ENCODE results near the gene S100A7A.
A peak's percentile ranks its signal among the peaks of the same experiment; 100 is the strongest.

The S100A7A gene

DNA sequence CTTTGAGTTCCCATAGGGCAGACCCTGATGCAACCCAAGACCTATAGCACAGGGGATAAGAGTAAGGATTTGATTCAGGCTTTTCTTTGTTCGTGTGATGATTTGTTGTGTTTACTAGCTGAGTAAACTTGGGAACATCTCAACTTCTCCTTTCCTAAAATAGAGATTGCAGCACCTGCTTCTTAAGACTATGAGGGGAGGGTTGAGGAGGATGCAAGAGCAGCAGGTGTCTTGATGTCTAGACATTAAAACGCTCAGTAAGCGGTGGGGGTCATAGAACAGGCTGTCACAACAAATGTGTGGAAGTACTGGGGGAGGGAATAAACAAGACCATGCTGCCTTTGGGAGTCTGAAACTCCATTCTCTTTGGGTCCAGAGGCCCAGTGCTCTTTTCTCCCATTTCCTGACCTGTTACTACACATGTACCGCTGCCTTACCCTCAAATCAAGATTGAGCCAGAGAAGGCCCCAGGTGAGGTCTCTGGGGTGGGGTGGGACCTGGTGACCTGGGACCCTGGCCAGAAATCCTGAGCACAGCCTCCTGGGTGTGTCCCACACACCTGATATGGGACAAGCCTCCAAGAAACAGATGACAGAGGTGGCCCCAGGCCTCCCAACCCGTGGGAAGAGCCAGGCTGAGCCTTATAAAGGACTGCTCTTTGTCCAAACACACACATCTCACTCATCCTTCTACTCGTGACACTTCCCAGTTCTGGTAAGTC lies at the start of gene S100A7A:
S100A7A (plus strand) TSS at position 671 of the 721 bp plus-strand sequence. CDS start 1,563 bp downstream, outside the sequence.
- DNase-seq = no peak

DNA sequence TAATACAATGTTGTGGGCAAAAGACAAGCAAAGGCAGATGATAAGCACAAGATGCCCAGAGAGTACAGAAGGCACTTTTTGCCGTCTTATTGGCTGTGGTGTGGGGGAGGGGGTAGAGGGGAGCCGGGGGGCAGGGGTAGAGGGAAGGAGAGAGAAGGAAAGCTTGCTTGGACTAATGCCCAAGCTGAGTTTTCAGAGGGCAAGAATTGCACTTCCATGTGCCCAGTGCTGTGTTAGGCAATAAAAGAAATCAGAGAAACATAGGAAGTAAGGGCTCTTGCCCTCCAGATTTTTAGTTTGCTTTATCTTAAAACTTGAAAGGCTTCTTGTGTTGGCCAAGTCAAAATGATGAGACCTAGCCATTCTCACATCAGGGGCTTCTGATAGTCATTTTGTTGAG lies 49.2 kb upstream of the S100A7A start:
- no peak for DNase-seq

- no peak for DNase-seq
These were observed 47.8 kb upstream of the S100A7A start for GRCh38 chr1:153368495-153368894.

- DNase-seq = no peak
These were observed 46.2 kb upstream of the S100A7A start for GRCh38 chr1:153370146-153370545.

- DNase-seq = no peak
These were observed 45.1 kb upstream of the S100A7A start for GRCh38 chr1:153371231-153371630.

GRCh38 chr1:153372571-153372970 lies 43.7 kb upstream of the S100A7A start:
- no peak for DNase-seq

DNA sequence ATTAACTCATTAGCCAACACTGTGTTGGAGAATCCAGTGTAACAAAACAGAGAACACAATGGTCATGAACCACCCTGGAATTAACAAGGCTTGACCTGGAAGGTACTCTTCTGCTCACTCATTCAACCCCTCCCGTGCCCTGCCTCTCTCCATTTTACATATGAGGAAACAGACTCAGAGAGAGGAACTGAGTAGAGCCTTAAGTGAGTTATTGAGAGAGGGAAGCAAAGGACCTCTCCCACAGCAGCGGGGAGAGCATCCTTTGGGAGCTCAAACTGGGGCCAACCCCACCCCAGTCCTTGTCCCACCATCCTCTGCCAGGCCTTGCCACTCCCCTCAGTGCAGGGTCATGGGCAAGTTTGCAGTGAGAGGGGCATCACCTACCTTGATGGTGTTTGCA lies 42.2 kb upstream of the S100A7A start:
- no peak for DNase-seq

GRCh38 chr1:153375511-153375910 lies 40.8 kb upstream of the S100A7A start, which contains the start of gene S100A12:
S100A12 (minus strand) TSS chr1:153375621; CDS start chr1:153374592, 1,029 bp downstream.
- DNase-seq = no peak

- DNase-seq = no peak
These were observed 36.7 kb upstream of the S100A7A start for GRCh38 chr1:153379591-153379990.

- DNase-seq = no peak
These were observed 35.6 kb upstream of the S100A7A start for GRCh38 chr1:153380711-153381110.

- DNase-seq = no peak
These were observed 31.3 kb upstream of the S100A7A start for GRCh38 chr1:153384958-153385580.

- DNase-seq = peak; percentile 38
These were observed 29.8 kb upstream of the S100A7A start for GRCh38 chr1:153386500-153386901.

- no peak for DNase-seq
These were observed 29.3 kb upstream of the S100A7A start for GRCh38 chr1:153387001-153387400.

DNA sequence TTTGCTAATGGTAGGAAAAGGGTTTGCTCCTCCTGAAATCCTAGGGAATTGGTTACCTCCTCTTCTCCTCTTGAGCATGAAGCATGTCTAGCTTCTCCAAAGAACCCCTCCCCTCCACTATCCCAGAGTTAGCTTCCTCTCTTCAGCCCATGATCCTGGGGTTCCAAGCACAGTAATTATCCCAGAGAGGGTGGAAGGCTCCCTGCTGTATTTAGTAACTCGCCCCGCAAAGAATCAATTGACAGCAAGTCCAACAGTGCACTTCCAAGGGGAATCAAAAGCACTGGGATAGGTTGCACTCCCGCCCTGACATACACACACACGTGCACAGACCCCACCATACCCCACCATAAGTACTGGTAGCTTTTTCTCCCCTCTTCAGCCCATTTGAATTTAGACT lies 28.5 kb upstream of the S100A7A start:
- DNase-seq = no peak

DNA sequence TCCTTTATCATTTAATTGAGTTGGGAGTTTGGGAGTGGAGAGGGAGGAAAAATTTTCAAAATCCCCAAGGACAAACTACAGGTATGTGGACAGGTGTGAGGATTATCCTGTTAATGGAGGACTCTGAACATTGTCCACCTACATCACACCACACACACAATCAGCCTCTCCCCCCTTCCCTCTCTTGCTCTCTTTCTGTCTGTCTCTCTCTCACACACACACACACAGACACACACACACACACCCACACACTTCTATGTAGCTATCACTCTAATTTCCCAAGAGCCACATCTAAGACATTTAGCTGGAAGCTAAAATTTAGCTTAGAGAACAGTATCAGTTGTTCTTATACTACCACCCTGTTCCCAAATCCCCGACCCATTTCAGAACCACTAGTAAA lies 26.9 kb upstream of the S100A7A start:
- no peak for DNase-seq

GRCh38 chr1:153389973-153390879 lies 26.1 kb upstream of the S100A7A start:
- DNase-seq = no peak

DNA sequence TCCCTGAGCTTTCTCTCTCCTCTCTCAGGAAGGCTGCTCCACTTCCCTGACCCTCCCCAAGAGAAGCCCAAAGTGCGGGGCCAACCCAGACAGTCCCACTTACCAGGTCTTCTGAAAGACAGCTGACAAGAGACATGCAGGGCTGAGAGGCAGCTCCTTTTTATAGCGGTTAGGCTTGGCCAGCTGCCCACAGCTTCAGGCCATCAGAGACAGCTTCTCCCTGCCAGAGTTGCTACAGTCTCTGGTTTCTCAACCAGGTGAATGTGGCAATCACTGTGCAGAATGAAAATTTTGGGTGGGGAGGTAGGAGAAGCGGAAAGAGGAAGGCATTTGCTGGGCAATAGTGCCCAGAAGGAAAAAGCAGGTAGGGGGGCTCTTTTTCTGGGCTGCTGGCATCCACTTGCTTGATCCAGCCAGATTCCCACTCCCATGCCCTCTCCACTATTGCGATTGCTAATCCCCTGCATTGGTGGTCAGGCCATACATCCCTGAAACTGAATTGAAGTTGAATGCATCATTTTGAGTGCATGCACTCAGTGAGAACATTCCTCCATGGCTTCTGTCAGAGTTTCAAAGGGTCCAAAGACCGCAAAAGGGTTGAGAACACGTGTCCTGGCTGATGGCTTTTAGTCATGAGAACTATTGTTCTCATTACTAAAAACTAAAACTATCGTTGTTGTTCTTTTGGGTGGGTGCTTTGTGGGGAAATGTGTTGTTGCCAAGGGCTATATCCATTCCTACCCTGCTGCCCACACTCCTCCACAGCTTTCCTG lies 25.2 kb upstream of the S100A7A start, which contains the start of gene S100A8:
S100A8 (minus strand) TSS at position 136 of the 773 bp plus-strand sequence. CDS start 538 bp downstream, outside the sequence.
- no peak for DNase-seq

DNA sequence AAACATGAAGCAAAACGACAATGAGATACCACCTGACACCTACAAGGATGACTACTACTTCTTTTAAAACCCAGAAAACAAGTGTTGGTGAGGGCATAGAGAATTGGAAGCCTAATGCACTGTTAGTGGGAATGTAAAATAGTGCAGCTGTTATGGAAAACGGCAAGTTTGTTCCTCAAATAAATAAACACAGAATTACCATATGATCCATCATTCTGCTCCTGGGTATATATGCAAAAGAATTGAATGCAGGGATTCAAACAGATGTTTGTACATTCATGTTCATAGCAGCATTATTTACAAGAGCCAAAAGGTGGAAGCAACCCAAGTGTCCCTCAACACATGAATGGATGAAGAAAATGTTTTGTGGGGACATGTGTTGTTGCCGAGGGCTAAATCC lies 24.1 kb upstream of the S100A7A start:
- no peak for DNase-seq

DNA sequence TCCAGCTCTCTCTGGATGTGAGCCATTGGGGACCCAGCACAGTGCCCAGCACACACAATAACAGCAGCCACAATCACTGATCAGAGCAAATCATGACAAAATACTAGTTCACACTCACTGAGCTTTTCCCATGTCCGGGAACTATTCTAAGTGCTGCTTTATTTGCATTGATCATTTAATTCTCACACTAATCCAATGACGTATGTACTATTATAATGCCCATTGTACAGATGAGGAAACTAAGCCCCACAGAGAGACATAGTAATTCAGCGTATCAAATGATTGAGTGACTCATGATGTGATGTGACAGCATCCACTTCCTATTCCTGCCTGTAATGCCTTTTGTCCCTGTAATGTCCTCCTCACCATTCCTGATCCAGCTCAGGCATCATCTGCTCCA lies 23.5 kb upstream of the S100A7A start:
- DNase-seq = no peak

DNA sequence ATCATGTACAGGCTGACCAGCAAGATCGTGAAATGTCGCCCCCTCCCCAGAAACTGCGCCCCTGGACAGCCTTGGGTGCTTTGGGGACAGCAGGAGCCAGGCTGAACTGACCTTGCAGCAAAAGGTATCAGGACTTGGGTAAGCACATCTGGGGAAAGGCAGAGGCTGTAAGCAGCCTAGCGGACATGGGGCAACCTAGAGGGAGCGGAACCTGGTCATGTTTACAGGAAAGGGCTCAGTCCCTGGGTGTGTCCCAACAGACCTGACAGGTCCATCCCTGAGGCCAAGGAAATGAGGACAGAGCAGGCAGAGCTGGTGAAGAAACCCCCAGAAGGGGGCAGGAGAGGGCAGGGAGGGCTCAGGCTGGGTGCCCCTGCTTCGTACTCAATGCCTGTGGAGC lies 22.4 kb upstream of the S100A7A start:
- no peak for DNase-seq

GRCh38 chr1:153394391-153394790 lies 21.9 kb upstream of the S100A7A start:
- DNase-seq = no peak

GRCh38 chr1:153395136-153395685 lies 21.1 kb upstream of the S100A7A start:
- DNase-seq = no peak

Measured in NCI-H2171 treated with DMSO at 0.1 percent for 48 hours (cell line).